Vagina (tissue), 2 donors: ENCODE results near the gene PCNX3. TPM values are rescaled to one million over a fixed set of nuclear protein-coding genes. Genes with fewer than 3 reads are reported as not detected.

Source experiments
- DNase-seq, 2 donors: peaks; one replicate each; pipeline ENCODE4 v3.0.0-alpha.2; 2017; ENCODE audit errors: extremely low spot score in 2 of 2
- H3K27ac ChIP-seq: fragments of 200-600 bp; sonication (generic); one replicate; pipeline ENCODE4 v1.5.1; 2019
- H3K27me3 ChIP-seq: fragments of 200-600 bp; sonication (generic); one replicate; pipeline ENCODE4 v1.5.1; 2019
- H3K36me3 ChIP-seq, 2 donors: fragments of 200-600 bp; sonication (generic); one replicate each; pipeline ENCODE4 v1.5.1; 2017 to 2019
- H3K4me1 ChIP-seq: fragments of 200-600 bp; sonication (generic); one replicate; pipeline ENCODE4 v1.5.1; 2019
- H3K4me3 ChIP-seq, 2 donors: fragments of 200-600 bp; sonication (generic); 1 replicate in 1 of 2; 2 replicates in 1 of 2; pipeline ENCODE4 v1.5.1; 2016 to 2019
- H3K9me3 ChIP-seq: fragments of 200-600 bp; sonication (generic); one replicate; pipeline ENCODE4 v1.5.1; 2019
- POLR2A ChIP-seq, 2 donors: fragments of 450-650 bp; IDR thresholded peaks; one replicate each; pipeline ENCODE4 v1.6.1; 2017; ENCODE audit warnings: antibody characterized with exemption in 2 of 2, mild to moderate bottlenecking in 2 of 2, moderate library complexity in 2 of 2
- POLR2AphosphoS5 ChIP-seq, 2 donors: sonication (generic); formaldehyde crosslinking; IDR thresholded peaks; one replicate each; pipeline ENCODE4 v1.9.0; 2017; ENCODE audit warnings: antibody characterized with exemption in 2 of 2, mild to moderate bottlenecking in 2 of 2, low read depth in 1 of 2; ENCODE audit not compliant: insufficient read depth in 1 of 2
- intact Hi-C: fragments of 100-400 bp; cut with DNase I; formaldehyde crosslinking; loops from one replicate; pipeline ENCODE4 v1.15.1; 2023
- total RNA-seq: library from RNA; depleted of rRNA; stranded (reverse); fragments of >200 nt; gene quantifications from one replicate; pipeline ENCODE4 v1.2.3, GENCODE V29; 2016
- TF ChIP-seq, protein P1 (sequence below), 3 experiments: fragments of 450-650 bp in 2 of 3; fragments of 200-600 bp in 1 of 3; sonication (generic) in 1 of 3; IDR thresholded peaks; one replicate each; pipeline ENCODE4 v1.5.1; 2017 to 2019; ENCODE audit warnings: antibody characterized with exemption in 3 of 3, mild to moderate bottlenecking in 2 of 3, moderate library complexity in 2 of 3

The PCNX3 gene
- total RNA-seq, 1 donor from 2014 or later = 24.8 TPM

GRCh38 chr11:65646288-65646957, 30.8 kb downstream of the PCNX3 start:
- peak overlapping the region; percentile 53 for H3K27ac ChIP-seq
- peaks cover 38% of the 10 kb centered on the region for H3K4me1 ChIP-seq
- H3K4me3 ChIP-seq = peak overlapping the region in 1 of 2 donors; percentile 42
- TF ChIP-seq, protein P1, sequence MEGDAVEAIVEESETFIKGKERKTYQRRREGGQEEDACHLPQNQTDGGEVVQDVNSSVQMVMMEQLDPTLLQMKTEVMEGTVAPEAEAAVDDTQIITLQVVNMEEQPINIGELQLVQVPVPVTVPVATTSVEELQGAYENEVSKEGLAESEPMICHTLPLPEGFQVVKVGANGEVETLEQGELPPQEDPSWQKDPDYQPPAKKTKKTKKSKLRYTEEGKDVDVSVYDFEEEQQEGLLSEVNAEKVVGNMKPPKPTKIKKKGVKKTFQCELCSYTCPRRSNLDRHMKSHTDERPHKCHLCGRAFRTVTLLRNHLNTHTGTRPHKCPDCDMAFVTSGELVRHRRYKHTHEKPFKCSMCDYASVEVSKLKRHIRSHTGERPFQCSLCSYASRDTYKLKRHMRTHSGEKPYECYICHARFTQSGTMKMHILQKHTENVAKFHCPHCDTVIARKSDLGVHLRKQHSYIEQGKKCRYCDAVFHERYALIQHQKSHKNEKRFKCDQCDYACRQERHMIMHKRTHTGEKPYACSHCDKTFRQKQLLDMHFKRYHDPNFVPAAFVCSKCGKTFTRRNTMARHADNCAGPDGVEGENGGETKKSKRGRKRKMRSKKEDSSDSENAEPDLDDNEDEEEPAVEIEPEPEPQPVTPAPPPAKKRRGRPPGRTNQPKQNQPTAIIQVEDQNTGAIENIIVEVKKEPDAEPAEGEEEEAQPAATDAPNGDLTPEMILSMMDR (IDR thresholded peaks at IDR 0.05) = no peak
- TF ChIP-seq POLR2A (IDR thresholded peaks at IDR 0.05) (no peak), POLR2AphosphoS5 (IDR thresholded peaks at IDR 0.05; ENCODE audit: insufficient read depth in 1 of 2, low read depth in 1 of 2) (no peak)
- no peaks in the 10 kb centered on the region for H3K9me3 ChIP-seq
- intact Hi-C loops = no loop called here
- H3K36me3 ChIP-seq = peaks cover 0 to 16% of the 10 kb centered on the region in 2 donors
- DNase-seq = no peak
- H3K27me3 ChIP-seq = no peaks in the 10 kb centered on the region

GRCh38 chr11:65646958-65647701, 31.6 kb downstream of the PCNX3 start:
- peaks cover 0 to 15% of the 10 kb centered on the region in 2 donors for H3K36me3 ChIP-seq
- peak overlapping the region; percentile 53 for H3K27ac ChIP-seq
- H3K4me1 ChIP-seq = peaks cover 40% of the 10 kb centered on the region
- no peaks in the 10 kb centered on the region for H3K27me3 ChIP-seq
- no peak for DNase-seq
- no peaks in the 10 kb centered on the region for H3K9me3 ChIP-seq
- peak overlapping the region; percentile 21 to 42 for H3K4me3 ChIP-seq
- intact Hi-C loops = no loop called here
- TF ChIP-seq POLR2A (IDR thresholded peaks at IDR 0.05) = no peak

DNA sequence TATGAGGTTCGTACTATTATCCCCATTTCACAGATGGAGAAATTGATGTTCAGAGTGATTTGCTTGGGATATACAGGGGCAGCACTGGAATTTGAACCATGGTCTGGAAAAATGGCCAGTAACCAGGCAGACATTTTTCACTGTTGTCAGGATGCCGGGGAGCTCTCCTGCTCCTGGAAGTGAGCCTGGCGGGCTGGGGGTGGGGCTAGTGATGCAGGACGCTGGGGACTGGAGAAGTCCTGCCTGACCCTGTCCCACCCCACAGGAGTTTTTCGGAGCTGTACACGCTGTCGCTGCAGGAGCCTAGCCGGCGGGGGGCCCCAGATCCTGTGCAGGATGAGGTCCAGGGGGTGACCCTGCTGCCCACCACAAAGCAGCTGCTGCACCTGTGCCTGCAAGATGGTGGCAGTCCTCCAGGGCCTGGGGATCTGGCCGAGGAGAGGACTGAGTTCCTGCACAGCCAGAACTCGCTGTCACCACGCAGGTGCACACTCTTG, 33.5 kb downstream of the PCNX3 start:
- Histone ChIP-seq H3K27ac (no peak overlapping the region), H3K36me3 (peaks cover 0 to 15% of the 10 kb centered on the region in 2 donors)

DNA sequence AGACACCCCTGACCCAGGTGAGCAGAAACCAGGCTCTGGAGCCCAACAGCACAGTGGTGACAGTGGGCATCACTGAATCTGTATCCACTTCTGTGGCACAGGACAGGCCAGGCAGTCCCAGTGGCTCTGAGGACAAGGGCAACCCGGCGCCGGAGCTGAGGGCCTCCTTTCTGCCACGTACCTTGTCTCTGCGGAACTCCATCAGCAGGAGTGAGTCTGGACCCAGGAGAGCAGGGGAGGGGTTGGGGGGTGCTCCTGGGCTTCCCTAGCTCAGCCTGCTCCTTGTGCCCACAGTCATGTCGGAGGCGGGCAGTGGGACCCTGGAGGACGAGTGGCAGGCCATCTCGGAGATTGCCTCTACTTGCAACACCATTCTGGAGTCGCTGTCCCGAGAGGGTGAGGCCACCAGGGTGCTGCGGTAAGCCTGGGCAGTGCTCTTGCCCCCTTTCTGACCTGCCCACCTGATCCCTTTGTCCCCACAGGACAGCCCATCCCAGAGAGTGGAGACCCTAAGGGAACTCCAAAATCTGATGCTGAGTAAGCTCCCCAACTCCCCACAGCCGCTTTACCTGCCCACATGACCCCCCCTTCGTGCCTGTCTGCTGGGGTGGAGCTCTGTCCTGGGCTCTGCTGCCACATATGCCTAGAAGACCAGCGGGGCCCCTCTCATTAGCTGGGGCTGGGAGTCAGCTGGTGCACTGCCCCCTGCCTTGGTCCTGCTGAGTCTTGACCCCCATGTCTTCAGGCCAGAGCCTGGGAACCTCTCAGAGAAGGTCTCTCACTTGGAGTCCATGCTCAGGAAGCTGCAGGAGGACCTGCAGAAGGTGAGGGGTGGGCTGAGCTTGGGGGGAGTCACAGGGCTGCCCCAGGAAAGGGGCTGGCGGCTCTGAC, 34.3 kb downstream of the PCNX3 start:
- Histone ChIP-seq H3K9me3 (no peaks in the 10 kb centered on the region), H3K4me1 (peaks cover 58% of the 10 kb centered on the region), H3K27me3 (no peaks in the 10 kb centered on the region), H3K27ac (peak overlapping the region; percentile 97), H3K36me3 (peaks cover 0 to 21% of the 10 kb centered on the region in 2 donors), H3K4me3 (no peak overlapping the region)
- DNase-seq = no peak
- TF ChIP-seq, protein P1 (IDR thresholded peaks at IDR 0.05) = no peak
- TF ChIP-seq POLR2AphosphoS5 (IDR thresholded peaks at IDR 0.05; ENCODE audit: insufficient read depth in 1 of 2, low read depth in 1 of 2) (no peak), POLR2A (IDR thresholded peaks at IDR 0.05) (no peak)
- intact Hi-C loops = no loop called here

More for the DNA sequence above, 33.5 kb downstream of the PCNX3 start:
- intact Hi-C loops = no loop called here
- TF ChIP-seq POLR2A (IDR thresholded peaks at IDR 0.05) (no peak), POLR2AphosphoS5 (IDR thresholded peaks at IDR 0.05; ENCODE audit: insufficient read depth in 1 of 2, low read depth in 1 of 2) (no peak)
- TF ChIP-seq, protein P1 (IDR thresholded peaks at IDR 0.05) = no peak
- Histone ChIP-seq H3K4me1 (peaks cover 54% of the 10 kb centered on the region), H3K4me3 (no peak overlapping the region), H3K9me3 (no peaks in the 10 kb centered on the region), H3K27me3 (no peaks in the 10 kb centered on the region)
- DNase-seq = no peak
